Measurements from ENCODE around the gene ZNF600. TPM values are rescaled to one million over a fixed set of nuclear protein-coding genes. Genes with fewer than 3 reads are reported as not detected.
"Not testable (repeated sequence)": the region's sequence is repeated elsewhere in the genome, so short reads cannot be mapped to it uniquely, and the experiment has no call there.

ZNF600 gene
- total and polyA plus RNA-seq, 2 experiments from 2014 or later: 12.5 to 14.6 TPM

DNA sequence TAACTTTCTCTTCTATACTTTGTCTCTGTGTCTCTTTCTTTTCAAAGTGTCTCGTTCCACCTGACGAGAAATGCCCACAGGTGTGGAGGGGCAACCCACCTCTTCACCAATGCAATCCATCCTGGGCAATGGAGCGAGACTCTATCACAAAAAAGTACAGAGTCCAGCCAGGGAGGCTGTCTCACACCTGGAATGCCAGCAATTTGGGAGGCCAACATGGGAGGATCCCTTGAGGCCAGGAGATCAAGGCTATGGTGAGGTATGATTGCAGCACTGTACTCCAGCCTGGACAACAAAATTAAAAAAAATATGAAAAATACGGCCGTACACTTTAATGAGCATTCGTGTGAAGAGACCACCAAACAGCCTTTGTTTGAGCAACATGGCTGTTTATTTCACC, 2.8 kb upstream of the ZNF600 start:
- Histone ChIP-seq H3K4me3 (no peak overlapping the region), H3K9me2 (replicated peaks; ENCODE audit: insufficient read depth) (no peaks in the 10 kb centered on the region), H3K27me3 (no peaks in the 10 kb centered on the region), H3K27ac (no peak overlapping the region), H3K9me3 (ENCODE audit: low read depth) (no peaks in the 10 kb centered on the region), H3K79me2 (peaks cover 5% of the 10 kb centered on the region), H4K20me1 (ENCODE audit: insufficient read depth, poor library complexity, severe bottlenecking) (no peaks in the 10 kb centered on the region), H3K4me1 (ENCODE audit: insufficient read depth) (no peaks in the 10 kb centered on the region), H2AFZ (no peak overlapping the region), H3K36me3 (replicated peaks; ENCODE audit: insufficient read depth, low read depth) (no peaks in the 10 kb centered on the region), H3K4me2 (no peak overlapping the region)
- no peak for DNase-seq (ENCODE audit: low spot score)
- WGBS (ENCODE audit: low lambda C conversion rate, missing lambda C conversion rate): 87% methylated on average over 6 of the region's 6 CpGs
- TF ChIP-seq EZH2phosphoT487 (IDR thresholded peaks at IDR 0.05; ENCODE audit: low read depth, severe bottlenecking, unreplicated experiment): no peak
- TF ChIP-seq EZH2 (IDR thresholded peaks at IDR 0.05; ENCODE audit: borderline replicate concordance): no peak
- TF ChIP-seq, protein P1, sequence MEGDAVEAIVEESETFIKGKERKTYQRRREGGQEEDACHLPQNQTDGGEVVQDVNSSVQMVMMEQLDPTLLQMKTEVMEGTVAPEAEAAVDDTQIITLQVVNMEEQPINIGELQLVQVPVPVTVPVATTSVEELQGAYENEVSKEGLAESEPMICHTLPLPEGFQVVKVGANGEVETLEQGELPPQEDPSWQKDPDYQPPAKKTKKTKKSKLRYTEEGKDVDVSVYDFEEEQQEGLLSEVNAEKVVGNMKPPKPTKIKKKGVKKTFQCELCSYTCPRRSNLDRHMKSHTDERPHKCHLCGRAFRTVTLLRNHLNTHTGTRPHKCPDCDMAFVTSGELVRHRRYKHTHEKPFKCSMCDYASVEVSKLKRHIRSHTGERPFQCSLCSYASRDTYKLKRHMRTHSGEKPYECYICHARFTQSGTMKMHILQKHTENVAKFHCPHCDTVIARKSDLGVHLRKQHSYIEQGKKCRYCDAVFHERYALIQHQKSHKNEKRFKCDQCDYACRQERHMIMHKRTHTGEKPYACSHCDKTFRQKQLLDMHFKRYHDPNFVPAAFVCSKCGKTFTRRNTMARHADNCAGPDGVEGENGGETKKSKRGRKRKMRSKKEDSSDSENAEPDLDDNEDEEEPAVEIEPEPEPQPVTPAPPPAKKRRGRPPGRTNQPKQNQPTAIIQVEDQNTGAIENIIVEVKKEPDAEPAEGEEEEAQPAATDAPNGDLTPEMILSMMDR (IDR thresholded peaks at IDR 0.05; ENCODE audit: poor library complexity): no peak

DNA sequence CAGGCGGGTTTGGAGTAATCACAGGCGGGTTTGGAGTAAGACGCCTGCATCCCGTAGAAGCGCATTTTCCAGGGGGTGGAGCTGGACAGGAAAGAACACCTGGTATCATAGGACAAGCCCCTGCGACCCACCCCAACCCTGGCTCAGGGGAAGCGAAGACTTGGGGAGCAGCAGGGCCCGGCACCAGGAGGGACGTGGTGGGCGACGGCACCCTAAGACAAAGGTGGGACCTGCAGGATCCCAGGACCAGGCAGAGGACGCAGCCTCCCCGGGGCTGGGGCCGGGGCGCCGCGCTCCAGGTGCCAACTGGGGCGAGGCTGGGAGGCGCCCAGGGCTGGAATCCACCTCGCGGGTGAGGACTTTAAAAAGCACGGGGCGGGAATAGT, 520 bp downstream of the ZNF600 start:
- Histone ChIP-seq H3K4me1 (ENCODE audit: insufficient read depth) (no peaks in the 10 kb centered on the region), H3K9me2 (replicated peaks; ENCODE audit: insufficient read depth) (no peaks in the 10 kb centered on the region), H3K4me3 (peak overlapping the region; percentile 61), H3K36me3 (replicated peaks; ENCODE audit: insufficient read depth, low read depth) (no peaks in the 10 kb centered on the region), H3K27me3 (no peaks in the 10 kb centered on the region), H2AFZ (peak overlapping the region; percentile 91), H4K20me1 (ENCODE audit: insufficient read depth, poor library complexity, severe bottlenecking) (no peaks in the 10 kb centered on the region), H3K27ac (peak overlapping the region; percentile 79), H3K9me3 (ENCODE audit: low read depth) (no peaks in the 10 kb centered on the region), H3K79me2 (peaks cover 22% of the 10 kb centered on the region), H3K4me2 (peak overlapping the region; percentile 93)
- 2% methylated on average over 23 of the region's 23 CpGs for WGBS (ENCODE audit: low lambda C conversion rate, missing lambda C conversion rate)
- peak; percentile 30 for DNase-seq (ENCODE audit: low spot score)
- TF ChIP-seq EZH2 (IDR thresholded peaks at IDR 0.05; ENCODE audit: borderline replicate concordance): no peak

DNA sequence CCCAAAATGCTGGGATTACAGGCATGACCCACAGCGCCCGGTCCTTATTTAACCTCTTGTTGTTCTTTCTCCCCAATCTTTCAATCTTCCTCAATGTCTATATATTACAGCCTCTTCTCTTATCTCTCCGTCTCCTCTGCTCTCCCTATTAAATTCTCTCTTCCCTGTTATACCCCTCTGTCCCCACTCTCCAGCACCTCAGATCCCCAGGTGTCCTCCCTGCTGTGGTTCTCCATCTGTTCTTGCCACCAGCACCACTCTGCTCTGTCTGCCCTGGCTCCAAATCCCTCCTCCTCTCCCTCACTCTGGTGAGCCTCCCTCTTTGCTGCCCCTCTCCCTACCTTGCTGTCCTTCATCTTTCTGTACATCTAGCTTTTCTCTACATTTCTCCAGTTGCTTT, 1.1 kb downstream of the ZNF600 start:
- TF ChIP-seq EZH2phosphoT487 (IDR thresholded peaks at IDR 0.05; ENCODE audit: low read depth, severe bottlenecking, unreplicated experiment) (no peak), EZH2 (IDR thresholded peaks at IDR 0.05; ENCODE audit: borderline replicate concordance) (no peak)
- TF ChIP-seq, protein P1 (IDR thresholded peaks at IDR 0.05; ENCODE audit: poor library complexity): no peak
- H3K79me2 ChIP-seq: peaks cover 22% of the 10 kb centered on the region
- H3K27me3 ChIP-seq: no peaks in the 10 kb centered on the region
- no peaks in the 10 kb centered on the region for H3K4me1 ChIP-seq (ENCODE audit: insufficient read depth)
- DNase-seq (ENCODE audit: low spot score): no peak
- 78% methylated on average over 3 of the region's 3 CpGs for WGBS (ENCODE audit: low lambda C conversion rate, missing lambda C conversion rate)
- H3K27ac ChIP-seq: peak overlapping the region; percentile 79
- peak overlapping the region; percentile 61 for H3K4me3 ChIP-seq
- no peaks in the 10 kb centered on the region for H4K20me1 ChIP-seq (ENCODE audit: insufficient read depth, poor library complexity, severe bottlenecking)
- peak overlapping the region; percentile 93 for H3K4me2 ChIP-seq
- peak overlapping the region; percentile 91 for H2AFZ ChIP-seq
- no peaks in the 10 kb centered on the region for H3K9me2 ChIP-seq (replicated peaks; ENCODE audit: insufficient read depth)
- H3K36me3 ChIP-seq (replicated peaks; ENCODE audit: insufficient read depth, low read depth): no peaks in the 10 kb centered on the region
- no peaks in the 10 kb centered on the region for H3K9me3 ChIP-seq (ENCODE audit: low read depth)

DNA sequence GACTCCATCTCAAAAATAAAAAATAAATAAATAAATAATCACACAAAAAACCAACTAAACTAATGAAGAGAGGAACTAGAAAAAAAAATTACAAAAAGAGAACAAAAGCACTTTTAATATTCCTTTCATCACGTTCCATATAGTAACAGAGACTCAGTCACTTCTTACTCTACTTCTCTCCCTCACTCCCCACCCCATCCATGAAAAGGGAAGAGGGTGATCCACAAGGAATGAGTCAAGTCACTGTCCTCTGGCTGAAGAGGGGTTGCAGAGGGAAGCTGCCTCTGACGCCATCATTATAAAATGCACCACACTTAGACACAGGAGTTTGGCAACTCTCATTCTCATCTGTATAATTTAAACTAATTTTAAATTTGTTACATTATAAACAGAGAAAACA, 3.7 kb downstream of the ZNF600 start:
- H3K4me2 ChIP-seq; H3K4me3 ChIP-seq; H4K20me1 ChIP-seq (ENCODE audit: insufficient read depth, poor library complexity, severe bottlenecking); H3K36me3 ChIP-seq (replicated peaks; ENCODE audit: insufficient read depth, low read depth); H3K9me3 ChIP-seq (ENCODE audit: low read depth); H3K27ac ChIP-seq; H3K4me1 ChIP-seq (ENCODE audit: insufficient read depth); H3K9me2 ChIP-seq (replicated peaks; ENCODE audit: insufficient read depth); DNase-seq (ENCODE audit: low spot score); H2AFZ ChIP-seq; H3K27me3 ChIP-seq: not testable (repeated sequence)
- peaks cover 22% of the 10 kb centered on the region for H3K79me2 ChIP-seq
- WGBS (ENCODE audit: low lambda C conversion rate, missing lambda C conversion rate): 94% methylated on average over 2 of the region's 2 CpGs
